ENCODE data around the gene ABLIM3.

ABLIM3 gene

DNA sequence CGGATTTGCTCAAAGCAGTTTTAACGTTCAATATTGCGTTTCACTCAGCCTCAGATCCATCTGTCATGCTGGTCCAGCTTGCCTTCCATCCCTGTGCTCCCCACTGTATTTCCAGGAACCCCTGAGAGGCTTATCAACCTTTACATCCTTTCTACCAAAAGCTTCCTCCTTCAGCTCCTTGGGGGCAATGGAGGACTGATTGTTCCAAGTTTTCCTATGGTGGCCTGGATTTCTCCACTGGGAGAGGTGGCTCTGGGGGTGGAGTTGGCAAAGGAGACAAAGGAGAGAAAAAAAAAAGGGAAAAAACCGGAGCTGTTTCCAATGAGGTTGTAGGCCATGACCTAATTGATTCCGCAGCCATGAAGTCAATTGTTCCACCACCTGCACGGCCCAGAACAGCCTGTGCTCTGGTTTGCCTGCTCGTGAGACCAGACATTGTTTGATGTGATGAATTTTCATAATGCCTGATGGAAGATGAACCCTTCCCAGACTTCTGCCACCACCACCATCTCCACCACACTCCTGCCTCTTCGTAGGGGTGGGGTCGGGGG lies 54.1 kb downstream of the ABLIM3 start:
- no peak for DNase-seq

DNA sequence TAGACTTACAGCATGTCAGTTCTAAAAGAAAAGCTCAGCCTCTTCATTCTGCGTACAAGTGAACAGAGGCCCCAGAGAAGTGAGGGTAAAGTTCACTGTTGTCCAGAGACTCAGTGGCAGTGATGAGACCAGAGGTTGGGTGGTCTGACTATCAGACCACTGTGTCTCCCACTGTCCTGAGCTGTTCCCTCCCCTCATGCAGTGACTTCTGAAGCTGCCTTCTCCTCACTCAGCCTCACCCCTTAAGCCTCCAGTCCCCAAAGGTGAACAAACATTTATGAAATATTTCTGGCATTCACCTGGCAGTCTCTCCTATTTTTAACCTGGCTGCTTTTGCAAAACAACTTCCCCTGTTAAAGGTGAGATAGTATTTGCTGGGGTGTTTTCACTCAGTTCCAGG lies 54.7 kb downstream of the ABLIM3 start:
- DNase-seq = no peak

DNA sequence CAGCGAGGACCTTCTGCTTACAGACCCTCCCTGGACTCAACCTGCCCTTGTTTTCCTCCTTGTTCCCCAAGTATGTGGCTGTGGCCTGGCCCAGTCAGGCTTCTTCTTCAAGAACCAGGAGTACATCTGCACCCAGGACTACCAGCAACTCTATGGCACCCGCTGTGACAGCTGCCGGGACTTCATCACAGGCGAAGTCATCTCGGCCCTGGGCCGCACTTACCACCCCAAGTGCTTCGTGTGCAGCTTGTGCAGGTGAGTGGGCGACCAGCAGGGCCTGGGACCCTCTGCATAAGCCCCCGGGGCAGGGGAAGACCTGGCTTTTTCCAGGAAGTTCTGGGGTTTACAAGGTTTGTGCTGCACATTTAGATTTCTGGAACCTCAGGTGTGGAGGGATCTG lies 56.9 kb downstream of the ABLIM3 start:
- no peak for DNase-seq

DNA sequence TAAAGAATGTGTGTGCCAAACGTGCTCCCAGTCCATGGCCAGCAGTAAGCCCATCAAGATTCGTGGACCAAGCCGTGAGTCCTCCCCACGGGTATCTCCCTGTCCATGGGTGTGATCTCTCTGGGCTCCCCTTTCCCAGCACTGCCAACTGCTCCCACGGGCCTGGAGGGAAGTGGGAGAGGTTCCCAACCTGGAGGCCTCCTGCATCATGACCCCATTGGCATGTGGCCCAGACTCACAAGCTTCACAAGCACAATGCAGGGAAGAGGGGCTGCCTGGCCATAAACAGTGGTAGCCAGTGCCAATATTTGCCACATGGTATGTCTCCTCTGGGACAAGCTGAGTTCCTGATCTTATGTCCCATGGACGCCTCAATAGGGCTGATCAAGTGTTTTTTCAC lies 59.1 kb downstream of the ABLIM3 start:
- no peak for DNase-seq

DNA sequence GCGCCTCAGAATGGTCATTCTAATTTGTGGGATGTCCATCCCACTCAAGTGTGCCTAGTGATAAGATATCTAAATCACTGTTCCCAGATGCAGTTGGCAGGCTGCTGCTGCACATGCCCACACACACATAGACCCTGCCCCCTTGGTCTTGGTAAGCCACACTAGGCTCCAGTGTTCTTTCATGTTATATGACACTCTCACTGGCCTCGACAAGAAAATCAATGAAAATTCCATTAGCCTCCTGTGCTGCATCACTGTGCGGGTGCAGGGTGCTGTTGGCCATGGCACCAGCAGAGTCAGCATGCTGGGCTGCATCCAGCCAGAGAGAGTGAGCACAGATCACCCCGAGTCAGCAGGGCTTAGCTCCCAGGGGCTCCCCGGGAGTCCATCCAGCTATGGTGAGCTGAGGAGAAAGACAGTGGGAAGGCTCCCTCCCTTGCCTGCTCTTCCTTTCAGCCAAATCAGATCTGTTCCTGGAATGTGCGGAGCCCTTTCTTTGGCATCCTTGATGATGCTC lies 59.9 kb downstream of the ABLIM3 start:
- no peak for DNase-seq

DNA sequence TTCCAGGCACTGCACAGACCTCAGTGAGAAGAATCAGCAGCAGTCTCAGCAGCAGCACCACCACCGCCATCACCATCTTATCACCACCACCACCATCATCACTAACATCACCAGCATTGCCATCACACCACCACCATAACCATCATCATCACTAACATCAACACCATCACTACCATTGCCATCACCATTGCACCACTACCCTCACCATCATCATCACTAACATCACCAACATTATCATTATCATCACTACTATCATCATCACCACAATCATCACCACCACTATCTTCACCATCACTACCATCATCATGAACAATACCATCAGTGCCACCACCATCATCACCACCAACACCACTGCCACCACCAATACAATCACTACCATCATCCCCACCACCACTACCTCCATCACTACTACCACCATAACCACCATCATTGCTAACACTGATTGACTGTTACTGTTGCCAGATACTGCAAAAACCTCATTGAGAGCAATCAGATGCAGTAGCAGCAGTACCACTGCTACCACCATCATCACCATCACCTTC lies 61.7 kb downstream of the ABLIM3 start:
- DNase-seq = no peak

DNA sequence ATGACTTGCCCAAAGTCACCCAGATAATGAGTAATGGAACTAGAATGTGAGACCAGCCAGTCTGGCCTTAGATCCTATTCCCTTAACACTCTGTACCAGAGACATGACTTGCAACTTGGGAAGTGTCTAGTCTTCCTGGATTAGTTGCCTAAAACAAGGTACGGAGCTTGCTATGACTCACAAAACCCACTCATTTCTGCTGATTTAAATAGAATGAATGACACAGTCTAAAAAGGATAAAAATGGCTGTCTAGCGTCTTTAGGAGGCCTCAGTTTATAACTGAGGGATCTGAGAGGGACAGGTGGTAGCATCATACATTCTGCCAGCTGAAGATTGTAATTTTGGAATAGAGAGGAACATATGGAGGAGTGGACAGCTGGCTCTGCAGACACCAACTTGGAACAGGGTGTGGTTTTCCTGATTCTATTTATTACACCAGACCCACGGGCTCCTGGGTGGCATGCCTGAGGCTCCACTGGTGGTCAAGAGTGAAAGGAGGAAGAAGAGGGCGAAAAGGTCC lies 62.7 kb downstream of the ABLIM3 start:
- no peak for DNase-seq

DNA sequence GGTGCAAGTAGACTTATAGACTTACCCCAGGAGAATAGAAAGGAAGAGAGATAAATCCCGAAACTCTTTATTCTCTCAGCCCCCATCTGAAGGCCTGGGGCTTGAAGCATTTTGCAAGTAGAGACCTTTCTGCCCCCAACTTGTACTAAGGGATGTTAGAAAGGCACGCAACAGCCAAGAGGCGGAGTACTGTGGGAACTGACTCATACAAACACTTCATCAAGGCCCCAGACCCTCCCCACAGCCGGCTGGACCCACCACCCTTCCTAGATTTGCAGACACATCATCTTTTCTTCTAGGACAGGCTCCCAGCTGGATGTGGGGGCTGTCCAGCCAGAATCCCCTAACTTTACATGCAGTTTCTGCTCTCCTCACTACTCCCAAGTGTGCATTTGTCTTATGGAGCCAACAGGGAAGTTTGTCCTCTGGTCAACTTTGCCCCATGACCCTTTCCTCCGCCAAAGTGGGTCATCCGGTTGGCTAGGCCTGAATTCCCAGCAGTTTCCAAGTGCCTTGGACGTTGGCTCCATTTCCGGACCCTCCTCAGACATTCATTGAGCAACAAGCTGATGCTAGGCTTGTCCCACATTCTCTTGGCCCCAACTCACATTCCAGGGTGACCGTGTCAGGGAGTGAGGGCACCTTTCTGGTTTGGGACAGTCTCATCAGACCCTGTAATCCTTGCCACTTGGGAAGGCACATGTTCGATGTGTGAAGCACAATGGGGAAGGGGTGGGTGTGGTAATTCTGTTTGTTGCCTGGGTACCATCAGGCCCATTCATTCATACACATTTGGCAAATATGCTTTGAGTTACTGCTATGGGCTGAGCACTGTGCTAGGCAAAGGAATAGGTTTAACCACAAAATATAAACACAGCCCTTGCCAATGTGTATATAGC lies 64.6 kb downstream of the ABLIM3 start:
- DNase-seq = no peak

DNA sequence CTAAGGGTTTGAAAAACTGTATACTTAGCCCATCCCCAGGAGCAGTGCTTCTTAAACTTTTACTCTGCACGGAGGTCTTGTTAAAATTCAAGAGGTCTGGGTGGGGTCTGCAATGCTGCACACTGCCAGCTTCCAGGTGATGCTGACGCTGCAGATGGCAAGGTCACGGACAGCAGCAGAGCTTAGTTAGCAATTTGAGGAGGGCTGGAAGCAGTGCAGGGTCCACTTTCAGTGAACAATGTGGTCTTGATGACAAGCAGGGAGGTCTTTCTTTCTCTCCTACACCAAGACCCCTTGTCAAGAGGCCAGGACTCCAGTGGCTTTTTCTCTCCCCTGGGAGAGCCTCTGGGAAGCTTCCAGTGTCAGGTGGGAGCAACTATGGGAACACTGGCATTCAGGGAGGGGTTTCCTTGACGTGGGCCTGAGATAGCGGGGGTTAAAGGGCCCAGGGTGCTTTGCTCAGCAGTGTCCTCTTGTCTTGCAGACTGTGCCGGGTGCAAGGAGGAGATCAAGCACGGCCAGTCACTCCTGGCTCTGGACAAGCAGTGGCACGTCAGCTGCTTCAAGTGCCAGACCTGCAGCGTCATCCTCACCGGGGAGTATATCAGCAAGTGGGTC lies 65.3 kb downstream of the ABLIM3 start:
- DNase-seq = no peak

DNA sequence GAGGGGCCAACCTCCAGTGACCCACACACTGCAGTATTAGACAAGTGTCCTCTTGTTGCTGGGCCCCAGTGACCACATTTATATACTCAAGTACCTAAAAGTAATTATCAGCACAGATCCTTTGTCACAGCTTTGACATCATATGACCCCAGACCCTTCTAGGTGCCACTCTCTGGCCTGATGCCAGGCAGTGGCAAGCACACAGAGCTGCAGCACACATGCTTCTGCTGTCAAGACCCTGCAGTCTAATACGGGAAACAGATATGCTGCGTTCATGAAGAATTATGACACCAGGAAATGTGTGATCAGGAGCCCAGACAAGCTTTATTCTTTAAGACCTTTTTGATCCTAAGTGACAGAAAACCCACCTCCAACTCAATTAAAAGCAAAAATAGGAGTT lies 66.5 kb downstream of the ABLIM3 start:
- DNase-seq = no peak

DNA sequence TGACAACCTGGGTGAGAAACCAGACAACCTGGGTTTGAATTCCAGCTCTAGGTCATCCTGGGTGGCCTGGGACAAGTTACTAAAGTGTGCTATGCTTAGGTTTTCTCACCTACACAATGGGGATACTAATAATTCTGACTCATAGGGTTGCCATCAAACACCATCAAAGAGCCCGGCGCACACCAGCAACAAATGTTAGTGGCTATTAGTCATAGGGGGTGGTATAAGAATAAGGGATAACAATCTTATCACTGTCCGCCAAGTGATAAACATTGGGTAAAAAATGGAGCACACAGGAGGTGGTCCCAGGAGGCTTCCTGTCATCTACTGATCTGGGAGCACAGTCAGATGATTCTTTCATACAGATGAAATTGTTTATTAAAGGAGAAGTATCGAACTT lies 68.9 kb downstream of the ABLIM3 start:
- DNase-seq = no peak

DNA sequence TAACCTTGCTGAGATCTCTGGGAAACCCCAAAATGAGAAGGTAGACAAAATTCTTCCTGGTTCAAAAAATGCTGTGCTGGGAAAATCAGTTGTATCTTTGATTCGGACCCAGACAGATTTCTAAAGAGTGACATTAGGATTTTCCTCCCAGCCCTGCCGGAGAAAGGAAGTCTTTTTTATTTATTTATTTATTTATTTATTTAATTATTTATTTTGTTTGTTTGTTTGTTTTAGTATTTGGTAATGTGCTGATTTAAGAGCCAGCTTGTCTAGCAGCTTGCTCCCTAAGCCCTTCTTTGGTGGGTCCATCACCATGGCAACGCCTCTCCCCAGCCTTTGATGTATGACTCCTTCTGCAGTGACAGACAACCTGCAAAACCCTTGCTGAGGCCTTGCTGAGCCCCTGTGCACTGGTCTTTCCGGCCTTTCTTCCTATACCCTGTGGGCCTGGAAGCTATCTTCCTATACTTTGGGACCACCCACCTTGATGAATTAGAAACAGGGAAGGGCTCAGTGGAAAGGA lies 69.7 kb downstream of the ABLIM3 start:
- DNase-seq = no peak

DNA sequence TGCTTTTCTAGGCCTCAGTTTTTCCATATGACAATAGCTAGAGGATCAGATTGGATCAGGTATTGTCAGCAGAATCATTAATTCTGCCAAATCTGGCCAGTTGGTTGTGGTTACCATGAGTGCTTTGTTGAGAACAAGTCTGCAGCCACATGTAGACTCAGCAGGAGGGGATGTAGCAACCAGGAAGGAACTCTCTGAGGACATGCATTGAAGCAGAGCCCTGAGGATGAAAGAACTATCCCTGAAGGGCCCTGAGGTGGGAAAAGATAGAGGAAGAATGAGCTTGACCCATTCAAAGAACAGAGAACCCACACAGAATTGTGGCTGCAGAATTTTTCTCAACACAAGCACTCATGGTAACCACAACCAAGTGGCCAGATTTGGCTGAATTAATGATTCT lies 70.3 kb downstream of the ABLIM3 start:
- DNase-seq = no peak

DNA sequence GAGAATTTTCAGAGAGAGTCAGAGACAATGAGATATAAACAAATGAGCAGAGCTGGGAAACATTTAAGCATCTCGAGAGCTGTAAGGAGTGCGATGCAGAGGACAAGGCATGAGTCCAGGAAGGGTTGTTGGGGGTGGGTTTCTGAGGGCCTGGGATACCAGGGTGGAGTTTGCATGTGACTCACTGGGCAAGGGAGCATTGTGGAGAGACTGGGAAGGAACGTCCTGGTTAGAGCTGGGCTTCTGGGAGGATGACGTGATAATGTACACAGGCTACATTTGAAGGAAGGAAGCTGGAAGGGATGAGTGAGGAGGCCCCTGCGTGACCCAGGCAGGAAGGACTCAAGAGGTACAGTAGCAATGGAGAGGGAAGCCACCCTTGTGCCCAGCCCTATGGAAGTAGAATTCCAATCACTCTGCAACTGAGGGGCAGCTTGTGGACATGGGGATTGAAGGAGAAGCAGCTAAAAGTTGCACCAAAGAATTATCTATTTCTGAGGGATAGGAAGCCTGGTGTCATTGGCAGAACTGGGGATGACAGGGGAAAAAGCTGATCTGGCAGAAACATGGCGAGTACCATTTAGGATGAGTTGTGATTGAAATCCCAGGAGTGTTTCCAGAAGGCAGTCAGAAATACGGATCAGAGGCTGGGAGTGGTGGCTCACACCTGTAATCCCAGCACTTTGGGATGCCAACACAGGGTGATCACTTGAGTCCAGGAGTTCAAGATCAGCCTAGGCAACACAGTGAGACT lies 71.1 kb downstream of the ABLIM3 start:
- DNase-seq = no peak

DNA sequence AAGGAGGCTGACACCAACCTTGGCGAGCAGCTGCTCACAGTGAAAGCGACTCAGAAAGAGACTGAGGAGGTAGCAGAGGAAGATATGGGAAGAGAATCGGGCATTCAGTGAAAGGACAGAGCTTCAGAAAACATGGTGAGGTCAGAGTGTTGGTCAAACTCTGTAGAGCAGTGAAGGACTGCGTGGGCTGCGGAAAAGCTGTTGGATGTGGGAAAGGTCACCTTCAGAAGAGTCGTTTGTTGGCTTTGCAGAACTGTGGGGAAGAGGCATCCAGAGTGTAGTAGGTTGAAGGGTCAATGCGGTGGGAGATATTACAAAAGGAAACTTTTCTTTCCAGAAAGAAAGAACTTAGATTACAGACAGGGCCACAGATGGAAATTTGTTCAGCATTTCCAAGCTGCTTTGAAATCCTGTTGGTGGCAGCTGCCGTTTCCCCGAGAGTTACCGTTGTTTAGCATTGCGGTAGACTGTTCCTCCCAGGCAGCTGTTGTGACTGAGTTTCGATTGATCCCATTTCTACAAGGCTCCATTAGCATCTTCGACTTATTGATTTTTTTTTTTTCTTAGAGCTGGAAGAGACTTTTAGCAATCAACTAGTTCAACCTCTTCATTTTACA lies 72.1 kb downstream of the ABLIM3 start:
- DNase-seq = no peak

DNA sequence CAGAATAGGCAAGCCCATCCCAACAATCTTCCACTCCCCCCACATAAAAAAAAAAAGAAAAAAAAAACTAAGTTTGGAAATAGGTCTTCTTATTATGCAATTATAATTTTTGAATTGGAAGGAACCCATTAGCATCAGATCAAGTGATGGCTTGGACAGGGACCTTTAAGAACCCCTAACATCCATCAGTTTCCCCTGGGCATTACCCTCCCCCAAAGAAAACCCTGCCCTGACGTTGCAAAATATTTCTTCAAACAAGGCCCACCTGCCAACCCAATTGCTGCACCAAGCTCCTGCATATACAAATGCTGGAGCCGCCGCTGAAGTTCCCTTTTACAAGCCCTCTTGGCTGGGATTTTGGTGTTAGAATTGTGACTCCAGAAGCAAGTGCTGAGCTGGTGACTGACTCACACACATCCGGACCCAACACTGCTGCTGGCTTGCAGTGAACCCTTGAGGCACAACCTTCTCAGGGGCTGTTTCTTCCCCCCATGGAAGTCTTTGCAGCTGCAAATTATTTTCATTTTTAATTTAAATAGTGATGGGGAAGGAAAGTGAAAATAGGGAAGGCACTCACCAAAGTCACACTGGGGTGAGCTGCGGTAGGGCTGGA lies 74.3 kb downstream of the ABLIM3 start:
- DNase-seq = no peak

DNA sequence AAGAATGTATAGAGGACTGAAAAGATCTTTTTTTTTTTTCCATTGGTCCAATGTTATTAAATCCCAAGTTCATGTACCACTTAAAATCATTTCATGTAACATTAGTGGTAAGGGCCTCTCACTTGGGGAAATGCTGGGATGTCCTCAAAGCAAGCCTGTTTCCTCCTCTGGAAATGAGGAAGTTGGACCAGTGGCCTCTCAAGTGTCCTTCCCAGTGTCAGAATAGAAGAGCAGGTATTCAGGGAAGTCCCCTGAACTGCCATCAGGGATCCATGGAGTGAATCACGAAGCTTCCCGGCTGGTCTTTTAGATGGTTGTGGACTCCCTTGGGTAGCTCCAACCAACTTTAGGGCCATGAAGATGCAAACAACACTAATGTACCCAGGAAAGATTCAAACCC lies 75.2 kb downstream of the ABLIM3 start:
- DNase-seq = no peak

DNA sequence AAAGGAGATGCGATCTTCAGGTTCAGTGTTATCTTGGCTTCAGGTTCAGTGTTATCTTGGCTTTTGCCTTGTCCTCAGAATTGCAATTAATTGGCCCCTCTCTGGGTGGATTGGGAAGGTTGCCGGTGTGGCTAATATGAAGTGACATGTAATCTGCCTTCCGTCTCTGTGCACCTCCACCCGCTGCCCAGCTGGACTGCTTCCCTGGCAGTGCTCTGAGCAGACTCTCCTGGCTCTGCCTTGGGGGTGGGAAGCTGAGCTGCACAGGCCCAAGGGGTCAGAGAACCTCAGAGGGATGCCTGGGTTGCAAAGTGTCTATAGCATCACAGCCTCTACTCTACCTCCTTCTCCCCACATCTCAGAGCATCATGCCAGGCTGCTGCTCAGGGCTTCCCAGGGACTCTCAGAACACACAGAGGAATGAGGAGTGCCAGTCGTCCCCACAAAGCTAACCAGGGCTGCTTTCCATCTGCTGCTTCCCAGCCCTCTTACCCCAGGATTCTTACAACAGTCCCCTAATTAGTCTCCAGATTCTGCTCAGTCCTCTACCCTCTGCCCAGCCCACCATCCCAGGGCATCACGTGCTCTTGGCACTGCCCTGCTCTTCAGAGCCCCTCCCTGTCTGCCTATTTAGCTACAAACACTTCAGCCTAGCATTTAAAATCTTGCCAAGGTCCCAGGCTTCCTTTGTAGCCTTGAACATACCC lies 76.0 kb downstream of the ABLIM3 start:
- DNase-seq = no peak

DNA sequence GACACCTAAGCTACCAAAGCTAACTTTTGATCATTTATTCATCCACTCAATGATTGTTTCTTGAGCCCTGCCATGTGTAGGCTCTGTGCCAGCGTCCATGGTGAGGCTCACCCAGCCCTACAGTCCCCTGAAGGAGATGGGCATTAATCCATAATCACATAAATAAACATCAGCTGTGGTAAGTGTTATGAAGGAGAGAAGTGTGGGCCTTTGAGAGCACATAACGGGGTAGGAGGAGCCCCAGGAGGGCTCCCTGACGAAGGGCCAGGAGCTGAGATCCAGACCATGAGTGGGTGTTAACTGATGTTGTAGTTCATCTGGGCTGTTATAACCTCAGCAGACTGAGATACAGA lies 76.5 kb downstream of the ABLIM3 start:
- DNase-seq = no peak

DNA sequence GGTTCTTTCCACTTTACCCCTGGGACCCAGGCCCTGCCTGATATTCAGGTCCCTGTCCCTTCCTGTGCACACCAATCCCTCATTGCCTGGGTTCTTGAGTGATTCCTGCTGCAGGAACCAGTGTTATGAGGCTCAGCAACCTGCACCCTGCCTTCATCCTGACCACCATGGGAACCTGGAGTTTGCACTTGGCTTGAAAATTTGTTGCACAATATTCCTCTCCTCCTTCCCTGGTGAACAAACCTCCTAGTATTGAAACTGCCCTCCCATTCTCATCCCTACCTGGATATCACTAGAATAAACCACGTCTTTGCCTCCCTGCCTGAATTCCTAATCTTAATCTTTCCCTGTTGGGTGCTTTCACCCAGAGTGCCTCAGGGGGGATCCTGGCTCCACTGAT lies 78.3 kb downstream of the ABLIM3 start:
- DNase-seq = no peak

DNA sequence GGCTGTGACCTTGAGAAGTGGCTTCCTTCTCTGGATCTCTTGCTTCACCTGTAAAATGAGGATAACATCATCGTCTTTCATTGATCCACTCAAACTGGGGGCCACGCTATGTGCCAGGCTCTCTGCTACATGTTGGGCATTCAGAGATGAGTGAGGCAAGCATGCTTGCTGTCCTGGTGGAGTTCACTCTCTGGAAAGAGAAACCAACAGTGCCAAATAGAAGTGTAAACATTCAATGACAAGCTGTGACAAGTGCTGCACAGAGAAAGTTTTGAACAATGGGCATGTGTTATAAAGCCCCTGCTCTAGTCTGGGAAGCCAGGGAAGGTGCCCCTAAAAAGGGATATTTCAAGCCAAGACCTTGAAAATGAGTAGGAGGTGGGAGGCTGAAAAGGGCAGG lies 79.5 kb downstream of the ABLIM3 start:
- no peak for DNase-seq
